Common myeloid progenitor, CD34-positive (primary cell): ENCODE measurements around the gene PICALM.

Source experiments
- CTCF ChIA-PET: fragments of 350-600 bp; sonication (Branson Sonifier 250); formaldehyde crosslinking; loops from one replicate; lab custom pipeline; 2021; ENCODE audit warnings: antibody characterized with exemption; lab: Charles Lee
- POLR2A ChIA-PET: fragments of 350-600 bp; sonication (Branson Sonifier 250); formaldehyde crosslinking; loops from one replicate; lab custom pipeline; 2021; ENCODE audit warnings: antibody characterized with exemption; lab: Charles Lee
- DNase-seq, 3 donors: peaks; one replicate each; pipeline versions ENCODE4 v3.0.0 to v3.0.0-alpha.2; 2013
- H3K27ac ChIP-seq, 2 experiments: 1 replicate in 1 of 2; 2 replicates in 1 of 2; pipeline ENCODE4 v1.7.0; 2013; ENCODE audit warnings: inconsistent platforms in 2 of 2, low read length in 2 of 2, mild to moderate bottlenecking in 2 of 2, low read depth in 1 of 2, moderate library complexity in 1 of 2; ENCODE audit not compliant: severe bottlenecking in 2 of 2, insufficient read depth in 1 of 2, poor library complexity in 1 of 2
- H3K27me3 ChIP-seq, 5 experiments: replicated peaks in 2 of 5; 1 replicate in 3 of 5; 2 replicates in 2 of 5; pipeline versions ENCODE4 v1.6.1 to v1.7.0; 2013; ENCODE audit warnings: low read length in 4 of 5, mild to moderate bottlenecking in 2 of 5, moderate library complexity in 2 of 5, inconsistent platforms in 1 of 5; ENCODE audit not compliant: insufficient read depth in 5 of 5, control insufficient read depth in 4 of 5
- H3K36me3 ChIP-seq, 4 experiments: 1 replicate in 2 of 4; 2 replicates in 2 of 4; pipeline versions ENCODE4 v1.6.1 to v1.7.0; 2013; ENCODE audit warnings: low read length in 3 of 4, control low read depth in 1 of 4, mild to moderate bottlenecking in 1 of 4; ENCODE audit not compliant: control insufficient read depth in 4 of 4, insufficient read depth in 4 of 4
- H3K4me1 ChIP-seq, 4 experiments: 1 replicate in 3 of 4; 2 replicates in 1 of 4; pipeline versions ENCODE4 v1.6.1 to v1.7.1; 2013; ENCODE audit warnings: low read length in 3 of 4, mild to moderate bottlenecking in 3 of 4, control low read depth in 1 of 4, inconsistent platforms in 1 of 4, moderate library complexity in 1 of 4; ENCODE audit not compliant: control insufficient read depth in 4 of 4, insufficient read depth in 4 of 4; ENCODE audit errors: control extremely low read depth in 1 of 4
- H3K4me3 ChIP-seq, 7 experiments: 1 replicate in 4 of 7; 2 replicates in 3 of 7; pipeline versions ENCODE4 v1.5.1 to v1.7.0; 2013; ENCODE audit warnings: mild to moderate bottlenecking in 7 of 7, low read length in 6 of 7, moderate library complexity in 6 of 7, inconsistent platforms in 2 of 7, low read depth in 2 of 7, control low read depth in 1 of 7; ENCODE audit not compliant: insufficient read depth in 4 of 7, control insufficient read depth in 1 of 7; ENCODE audit errors: extremely low read depth in 1 of 7
- H3K9me3 ChIP-seq, 5 experiments: 1 replicate in 4 of 5; 2 replicates in 1 of 5; pipeline versions ENCODE4 v1.6.1 to v1.7.1; 2013; ENCODE audit warnings: low read length in 4 of 5, mild to moderate bottlenecking in 2 of 5, inconsistent platforms in 1 of 5, low read depth in 1 of 5, moderate library complexity in 1 of 5; ENCODE audit not compliant: control insufficient read depth in 4 of 5, insufficient read depth in 2 of 5; ENCODE audit errors: control extremely low read depth in 1 of 5
- WGBS: methylation state at CpG from one replicate; pipeline ENCODE4 v1.1.5; 2013; ENCODE audit not compliant: insufficient coverage; 5-methylcytosine and 5-hydroxymethylcytosine counted together

The PICALM gene

GRCh38 chr11:86064220-86064803 is 4.6 kb downstream of the PICALM start:
- CTCF ChIA-PET, result interaction anchor here (0.8 kb wide), 1 partner anchor 11 kb away, joined by 3 read pairs; no protein-coding TSS in a partner anchor
- POLR2A ChIA-PET, result interaction anchor here (0.6 kb wide), 1 partner anchor 129 kb away, joined by 5 read pairs; no protein-coding TSS in a partner anchor
- Histone ChIP-seq H3K27me3 (no peaks in the 10 kb centered on the region), H3K9me3 (peaks cover 0 to 2% (median 0%) of the 10 kb centered on the region in 5 experiments), H3K4me1 (peaks cover 12 to 56% (median 35%) of the 10 kb centered on the region in 4 experiments), H3K36me3 (no peaks in the 10 kb centered on the region), H3K4me3 (peak overlapping the region in 2 of 7 experiments; percentile 17 to 36), H3K27ac (peak overlapping the region in 1 of 2 experiments; percentile 96)
- WGBS, result no CpG with 5 or more reads among the region's 5 CpGs
- DNase-seq, result no peak

- WGBS, result no CpG with 5 or more reads among the region's 1 CpG
- peak in 2 of 3 donors; percentile 26 to 37 for DNase-seq
- Histone ChIP-seq H3K36me3 (peaks cover 0 to 3% (median 0%) of the 10 kb centered on the region in 4 experiments), H3K9me3 (peaks cover 0 to 2% (median 0%) of the 10 kb centered on the region in 5 experiments), H3K4me3 (peak overlapping the region in 2 of 7 experiments; percentile 31 to 32), H3K27me3 (no peaks in the 10 kb centered on the region), H3K4me1 (peaks cover 12 to 57% (median 35%) of the 10 kb centered on the region in 4 experiments), H3K27ac (peak overlapping the region; percentile 48 to 96)
- POLR2A ChIA-PET, result no interaction called here
- CTCF ChIA-PET, result no interaction called here
These were observed 5.3 kb downstream of the PICALM start for GRCh38 chr11:86063536-86063935.

GRCh38 chr11:86062719-86063118 is 6.2 kb downstream of the PICALM start:
- ChIA-PET CTCF (no interaction called here), POLR2A (no interaction called here)
- Histone ChIP-seq H3K27me3 (no peaks in the 10 kb centered on the region), H3K4me3 (peak overlapping the region in 4 of 7 experiments; percentile 31 to 42 (median 35)), H3K4me1 (peaks cover 12 to 61% (median 39%) of the 10 kb centered on the region in 4 experiments), H3K27ac (peak overlapping the region in 1 of 2 experiments; percentile 96), H3K9me3 (peaks cover 0 to 2% (median 0%) of the 10 kb centered on the region in 5 experiments), H3K36me3 (peaks cover 0 to 3% (median 0%) of the 10 kb centered on the region in 4 experiments)
- WGBS, result 0% methylated on average over 2 of the region's 3 CpGs
- peak in 2 of 3 donors; percentile 35 to 48 for DNase-seq

GRCh38 chr11:86061483-86062205 is 7.2 kb downstream of the PICALM start:
- peak overlapping the region in 1 of 2 experiments; percentile 96 for H3K27ac ChIP-seq
- CTCF ChIA-PET, result interaction anchor here (1.5 kb wide), 1 partner anchor 14 kb away, joined by 4 read pairs; no protein-coding TSS in a partner anchor
- WGBS, result 95% methylated on average over 9 of the region's 11 CpGs
- no peak for DNase-seq
- H3K4me1 ChIP-seq, result peaks cover 12 to 61% (median 39%) of the 10 kb centered on the region in 4 experiments
- H3K4me3 ChIP-seq, result no peak overlapping the region
- H3K36me3 ChIP-seq, result peaks cover 0 to 3% (median 0%) of the 10 kb centered on the region in 4 experiments
- H3K27me3 ChIP-seq, result no peaks in the 10 kb centered on the region
- H3K9me3 ChIP-seq, result peaks cover 0 to 2% (median 0%) of the 10 kb centered on the region in 5 experiments
- POLR2A ChIA-PET, result no interaction called here

- POLR2A ChIA-PET, result no interaction called here
- Histone ChIP-seq H3K4me1 (peaks cover 6 to 53% (median 36%) of the 10 kb centered on the region in 4 experiments), H3K4me3 (no peak overlapping the region), H3K9me3 (peaks cover 0 to 2% (median 0%) of the 10 kb centered on the region in 5 experiments), H3K36me3 (peaks cover 0 to 3% (median 0%) of the 10 kb centered on the region in 4 experiments), H3K27ac (no peak overlapping the region), H3K27me3 (no peaks in the 10 kb centered on the region)
- DNase-seq, result no peak
- CTCF ChIA-PET, result interaction anchor here (1.5 kb wide), 1 partner anchor 13 kb away, joined by 4 read pairs; no protein-coding TSS in a partner anchor
These were observed 8.3 kb downstream of the PICALM start for GRCh38 chr11:86060544-86060943.

GRCh38 chr11:86058360-86058759 is 10.5 kb downstream of the PICALM start:
- Histone ChIP-seq H3K4me1 (peaks cover 6 to 42% (median 20%) of the 10 kb centered on the region in 4 experiments), H3K27ac (no peak overlapping the region), H3K36me3 (peaks cover 0 to 3% (median 0%) of the 10 kb centered on the region in 4 experiments), H3K4me3 (no peak overlapping the region), H3K9me3 (peaks cover 0 to 2% (median 0%) of the 10 kb centered on the region in 5 experiments), H3K27me3 (no peaks in the 10 kb centered on the region)
- POLR2A ChIA-PET, result no interaction called here
- CTCF ChIA-PET, result interaction anchor here (0.8 to 1.6 kb wide), 3 partner anchors 9 to 17 kb away, joined by 3 to 5 read pairs (median 3); no protein-coding TSS in a partner anchor
- DNase-seq, result no peak
